Activated T-cell treated with anti-CD3 and anti-CD28 coated beads, Interleukin-2, amount 50 U/mL, for 48 hours (primary cell): ENCODE measurements around the gene CCDC127.

Experiments
- DNase-seq, 2 experiments: peaks; one replicate each; pipeline ENCODE4 v3.0.0-alpha.2; 2020

Gene CCDC127

DNA sequence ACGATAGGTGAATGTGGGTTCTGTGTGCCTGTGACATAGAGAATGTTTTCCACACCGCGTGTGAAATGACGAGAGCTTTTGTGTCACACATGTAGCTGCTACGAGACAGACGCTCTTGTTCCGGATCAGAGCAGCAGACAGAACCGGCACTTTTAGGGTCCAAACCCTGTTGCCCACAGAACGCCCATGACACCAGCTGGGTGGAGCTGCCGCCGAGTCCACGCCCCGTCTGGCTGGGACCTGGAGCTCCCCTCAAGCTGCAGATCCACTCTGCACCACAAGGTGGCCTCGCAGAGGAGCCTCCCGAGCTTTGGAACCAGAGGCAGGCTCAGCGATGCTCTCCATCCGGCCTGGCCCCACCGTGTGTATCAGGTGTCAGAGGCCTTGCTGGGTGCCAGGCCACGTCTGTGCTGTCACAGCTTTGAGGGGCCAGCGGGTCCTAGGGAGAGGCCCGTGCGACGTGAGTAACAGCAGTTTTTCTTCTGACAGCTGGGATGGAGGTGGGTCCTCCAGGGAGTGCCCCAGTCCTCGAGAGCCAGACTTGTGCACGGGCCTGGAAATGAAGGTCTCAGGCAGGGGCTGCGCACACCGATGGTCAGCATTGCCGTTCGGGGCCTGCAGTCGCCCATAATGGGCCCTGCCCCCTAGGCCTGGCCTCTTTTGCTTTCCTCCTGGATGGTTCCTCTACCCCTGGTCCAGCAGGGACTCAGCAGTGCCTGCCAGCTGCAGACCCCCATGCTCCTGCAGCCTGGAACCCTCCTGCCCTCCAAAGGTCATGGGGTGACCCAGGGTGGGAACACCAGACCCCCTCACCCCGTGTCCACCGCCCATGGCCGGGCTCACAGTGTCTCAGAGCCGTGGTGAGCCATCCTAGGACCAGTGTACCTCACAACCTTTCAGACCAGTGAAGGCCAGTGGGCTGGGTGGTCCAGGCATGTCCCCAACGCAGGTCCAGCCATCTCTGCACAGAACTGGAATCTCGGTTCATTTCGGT is 29.2 kb downstream of the CCDC127 start:
- peak; percentile 92 to 93 for DNase-seq

DNA sequence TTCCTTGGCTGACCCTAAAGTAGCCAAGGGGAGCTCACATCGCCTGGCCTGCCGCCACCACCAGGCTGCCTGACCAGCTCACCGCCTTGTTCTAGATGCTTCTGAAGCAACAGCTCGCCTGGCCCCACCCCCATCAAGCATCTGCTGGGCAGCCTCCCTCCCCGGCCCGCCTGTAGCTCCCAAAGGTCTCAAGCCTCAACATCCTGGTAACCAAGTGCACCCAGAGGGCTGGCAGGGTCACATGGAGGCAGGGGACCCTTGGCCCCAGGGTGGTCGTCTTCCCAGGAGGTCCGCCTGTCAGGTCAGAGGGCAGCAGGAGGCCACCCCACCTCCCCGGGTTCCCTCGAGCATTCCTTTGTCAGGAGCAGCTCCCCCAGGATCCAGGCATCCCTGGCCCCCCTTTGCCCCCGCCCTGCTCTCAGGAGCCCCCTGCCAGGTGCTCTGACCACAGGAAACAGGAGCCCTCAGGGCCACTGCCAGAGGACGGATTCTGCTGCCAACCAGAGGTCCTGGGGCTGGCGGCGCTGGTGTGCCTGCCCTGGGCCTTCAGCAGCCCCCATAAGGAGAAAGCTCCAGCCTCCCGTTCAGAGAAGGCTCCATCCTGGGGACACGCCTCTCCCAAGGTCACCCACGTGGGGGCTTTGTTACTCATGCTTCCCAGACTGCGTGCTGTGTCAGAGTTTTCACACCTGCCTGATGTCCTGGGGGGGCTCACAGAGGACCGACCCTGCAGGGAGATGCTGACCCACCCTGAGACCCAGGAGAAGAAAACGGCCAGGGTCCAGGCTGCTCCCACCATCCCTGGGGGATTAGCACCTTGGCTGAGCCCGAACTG is 30.1 kb downstream of the CCDC127 start:
- no peak for DNase-seq

DNA sequence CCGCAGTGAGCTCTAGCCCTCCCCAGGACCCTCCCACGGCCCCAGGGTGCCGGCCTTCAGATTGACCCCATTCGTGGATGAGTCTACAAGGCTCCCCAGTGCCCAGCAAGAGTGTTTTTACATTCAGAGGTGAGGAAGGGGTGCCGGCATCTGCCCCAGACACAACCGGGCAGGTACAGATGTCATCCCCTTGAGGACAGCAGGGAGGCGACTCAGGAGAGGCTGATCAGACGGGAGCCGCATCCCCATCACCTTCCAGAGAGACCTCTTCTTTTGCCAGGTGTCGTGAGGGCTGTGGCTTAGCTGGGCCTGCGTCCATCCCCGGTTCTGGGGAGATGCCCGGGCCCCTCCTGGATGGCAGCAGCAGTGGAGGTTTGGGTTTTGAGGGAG is 30.9 kb downstream of the CCDC127 start:
- DNase-seq: no peak

DNA sequence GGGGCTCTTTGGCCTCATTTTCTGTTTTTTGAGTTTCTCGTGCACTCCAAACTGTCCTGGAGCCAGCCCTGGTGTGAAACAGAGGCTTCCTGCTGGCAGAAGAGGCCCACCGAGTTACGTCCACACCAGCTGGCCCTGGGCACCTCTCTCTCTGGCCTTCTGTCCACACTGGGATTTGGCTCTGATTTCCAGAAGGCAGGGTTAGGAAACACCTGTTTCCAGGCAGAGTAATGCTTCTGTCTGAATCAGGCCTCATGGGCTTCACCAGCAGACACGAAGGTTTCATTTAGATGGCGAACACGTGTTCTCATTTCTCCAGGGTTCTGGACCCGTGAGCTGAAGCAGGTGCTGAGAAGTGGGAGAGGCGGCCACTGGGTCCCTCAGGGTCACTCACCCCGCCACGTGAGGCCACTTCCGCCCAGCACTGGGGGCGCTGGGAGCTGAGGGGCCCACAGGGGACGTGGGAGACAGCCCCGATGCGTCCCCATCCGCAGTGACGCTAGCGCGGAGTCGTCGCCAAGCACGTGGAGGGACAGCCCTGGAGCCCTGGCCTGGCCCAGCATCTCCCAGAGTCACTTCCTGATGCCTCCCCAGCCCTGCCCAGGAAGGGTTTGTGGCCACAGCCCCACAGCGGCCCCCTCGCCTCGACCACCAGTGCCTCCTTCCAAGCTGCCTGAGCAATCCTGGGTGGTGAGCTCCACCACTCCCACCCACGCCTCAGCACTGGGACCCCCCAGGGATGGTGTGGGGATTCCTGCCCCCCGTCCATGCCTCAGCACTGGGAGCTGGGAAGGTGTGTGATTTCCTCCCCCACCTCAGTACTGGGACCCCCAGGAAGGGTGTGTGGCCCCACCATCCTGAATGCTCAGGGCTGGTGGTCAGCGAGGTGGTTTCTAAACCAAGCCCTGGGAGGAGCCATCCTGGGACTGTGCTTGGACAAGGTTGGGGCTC is 31.6 kb downstream of the CCDC127 start:
- no peak for DNase-seq

DNA sequence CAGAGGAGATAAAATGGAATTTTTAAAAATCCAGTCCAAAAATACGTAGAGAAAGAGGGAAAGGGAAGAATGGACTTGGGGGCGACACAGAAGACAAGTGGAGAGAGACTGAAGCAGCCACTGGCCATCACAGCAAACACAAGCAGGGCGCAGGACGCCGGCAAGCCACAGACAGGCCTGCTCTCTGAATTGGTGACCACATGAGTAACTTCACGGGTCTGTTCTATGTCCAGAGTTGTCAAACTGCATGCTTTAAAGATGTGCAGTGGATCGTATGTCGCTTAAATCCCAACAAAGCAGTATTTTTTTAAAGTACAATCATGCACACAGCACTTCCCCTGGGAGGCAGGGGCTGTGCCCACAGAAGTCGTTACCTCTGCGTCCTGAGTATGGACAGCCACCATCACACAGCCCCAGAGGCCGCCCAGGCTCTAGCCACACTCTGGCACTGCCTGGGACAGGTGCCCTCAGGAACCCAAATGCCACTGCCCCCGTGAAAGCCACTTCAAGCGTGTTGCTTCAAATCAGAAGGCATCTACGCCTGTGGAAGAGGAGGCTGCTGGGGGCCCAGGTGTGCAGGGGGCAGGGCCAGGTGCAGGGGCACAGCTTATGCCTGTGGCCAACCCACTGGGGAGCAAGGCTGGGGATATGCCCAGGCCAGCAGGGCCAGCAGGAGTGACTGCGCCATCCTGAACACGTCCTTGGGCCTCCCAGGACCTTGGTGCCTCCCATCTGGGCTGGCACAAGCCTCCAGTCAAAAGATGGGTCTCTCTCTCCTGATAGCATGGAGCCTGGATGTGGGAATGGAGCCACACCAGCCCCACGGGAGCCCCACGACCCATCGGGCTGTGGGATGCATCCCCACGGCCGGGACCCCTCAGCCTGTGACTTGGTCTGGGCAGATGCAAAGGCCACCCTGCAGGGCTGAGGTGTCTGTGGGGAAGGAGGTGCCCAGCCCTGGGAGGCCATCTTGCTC is 32.6 kb downstream of the CCDC127 start:
- DNase-seq: no peak

DNA sequence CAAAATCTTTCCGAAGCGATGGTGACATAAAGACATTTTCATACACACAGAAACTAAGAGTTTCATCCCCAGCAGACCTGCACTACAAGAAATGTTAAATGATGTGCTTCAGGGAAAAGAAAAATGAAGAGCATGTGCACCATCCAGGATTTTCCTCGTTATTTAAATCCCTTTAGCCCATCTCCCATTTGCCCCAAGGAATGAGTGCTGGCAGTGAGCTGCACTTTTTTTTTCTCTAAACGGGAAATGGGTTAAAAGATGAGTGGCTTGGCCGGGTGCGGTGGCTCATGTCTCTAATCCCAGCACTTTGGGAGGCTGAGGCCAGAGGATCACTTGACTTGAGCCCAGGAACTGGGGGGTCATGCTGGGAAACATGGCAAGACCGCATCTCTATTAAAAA is 33.5 kb downstream of the CCDC127 start:
- DNase-seq: no peak

DNA sequence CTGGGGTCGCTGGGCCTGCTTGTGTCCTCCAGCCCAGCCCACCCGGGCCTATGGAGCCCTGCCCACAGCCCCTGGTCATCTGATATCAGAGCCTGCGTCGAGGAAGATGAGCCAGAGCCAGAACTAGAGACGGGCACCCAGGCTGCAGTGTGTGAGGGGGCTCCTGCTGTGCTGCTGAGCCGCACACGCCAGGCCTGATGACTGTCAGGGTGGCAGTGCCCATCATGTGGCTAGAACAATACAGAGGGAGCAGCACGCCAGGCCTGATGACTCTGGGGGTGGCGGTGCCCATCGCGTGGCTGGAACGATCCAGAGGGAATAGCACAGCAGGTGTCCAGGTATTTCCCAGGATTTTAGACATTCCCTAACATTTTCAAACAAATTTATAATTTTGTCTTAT is 35.8 kb downstream of the CCDC127 start:
- no peak for DNase-seq

DNA sequence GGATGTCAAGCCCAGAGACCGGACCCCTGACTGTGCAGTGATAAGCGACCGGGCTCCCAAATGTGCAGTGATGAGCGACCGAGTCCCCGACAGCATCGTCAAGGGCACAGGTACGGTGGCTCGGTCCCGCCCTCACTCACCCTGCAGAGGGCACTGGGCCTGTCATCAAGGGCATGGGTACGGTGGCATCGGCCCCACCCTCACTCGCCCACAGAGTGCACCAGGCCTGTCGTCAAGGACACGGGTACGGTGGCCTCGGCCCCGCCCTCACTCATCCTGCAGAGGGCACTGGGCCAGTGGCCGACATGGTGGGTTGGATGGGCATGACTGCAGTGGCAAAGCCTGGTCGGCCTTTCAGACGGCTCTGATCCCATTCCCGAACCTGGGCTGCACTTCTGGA is 36.4 kb downstream of the CCDC127 start:
- no peak for DNase-seq

DNA sequence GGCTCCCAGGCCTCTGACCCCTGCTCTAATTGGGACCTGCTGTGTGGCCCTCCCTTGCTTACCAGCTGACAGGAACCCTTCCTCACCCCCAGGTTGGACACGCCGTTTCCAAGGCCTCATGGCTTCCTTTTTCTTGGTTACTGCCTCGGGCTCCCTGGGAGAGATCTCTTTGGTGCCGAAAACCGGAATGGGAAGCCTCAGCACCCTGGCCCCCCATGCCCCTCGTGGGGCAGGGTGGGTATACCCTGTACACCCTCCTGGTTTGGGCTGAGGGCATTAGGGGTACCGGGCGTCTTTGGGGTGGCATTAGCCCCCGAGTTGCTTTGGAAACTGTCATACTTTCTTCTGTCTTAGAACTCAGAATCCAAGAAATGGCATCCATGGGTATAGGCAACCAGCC is 36.8 kb downstream of the CCDC127 start:
- no peak for DNase-seq

DNA sequence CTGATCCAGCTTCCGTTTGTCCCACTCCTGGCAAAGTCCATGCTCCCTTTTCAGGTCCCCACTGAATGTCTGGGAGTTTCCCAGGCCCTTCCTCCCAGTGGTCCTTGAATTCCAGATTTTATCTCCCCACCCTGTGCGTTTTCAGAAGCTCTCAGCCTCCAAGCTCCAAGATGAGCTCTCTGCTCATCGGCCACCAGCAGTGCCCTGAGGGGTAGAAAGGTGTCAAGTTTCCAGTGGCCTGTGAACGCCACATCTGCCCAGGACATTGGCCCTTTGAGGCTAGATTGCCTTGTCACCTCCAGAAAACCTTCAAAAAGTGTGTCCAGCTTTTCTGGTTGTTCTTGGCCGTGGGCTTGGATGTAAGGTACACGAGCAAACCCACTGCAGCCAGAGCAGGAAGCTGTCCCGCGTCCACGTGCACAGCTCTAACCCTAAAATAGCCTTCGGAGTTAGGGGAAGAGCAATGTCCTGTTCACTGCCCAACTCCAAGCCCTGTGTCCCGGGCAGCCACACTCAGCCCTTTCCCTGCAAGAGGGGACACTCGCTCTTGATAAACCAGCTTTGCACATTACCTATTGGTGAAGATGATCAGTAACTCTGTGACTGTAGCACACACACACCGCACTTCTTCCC is 37.6 kb downstream of the CCDC127 start:
- DNase-seq: no peak

DNA sequence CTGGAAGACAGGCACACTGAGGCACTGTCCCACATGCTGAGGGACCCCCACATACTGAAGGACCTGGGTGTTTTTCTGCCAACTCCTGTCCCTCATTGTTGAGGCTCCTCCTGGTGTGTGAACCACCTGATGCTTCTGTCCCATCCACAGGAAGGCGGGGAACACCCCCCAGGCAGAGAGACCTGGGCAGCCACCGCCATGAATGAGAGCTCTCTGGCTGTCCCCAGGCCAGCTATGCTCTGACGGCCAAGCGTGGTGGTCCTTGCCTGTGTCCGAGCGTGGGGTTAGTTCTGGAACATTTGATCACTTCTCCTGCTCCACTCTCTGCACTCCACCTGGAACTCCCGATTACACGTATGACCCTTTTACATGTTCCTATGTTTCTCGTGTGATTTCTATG is 38.6 kb downstream of the CCDC127 start:
- DNase-seq: no peak

DNA sequence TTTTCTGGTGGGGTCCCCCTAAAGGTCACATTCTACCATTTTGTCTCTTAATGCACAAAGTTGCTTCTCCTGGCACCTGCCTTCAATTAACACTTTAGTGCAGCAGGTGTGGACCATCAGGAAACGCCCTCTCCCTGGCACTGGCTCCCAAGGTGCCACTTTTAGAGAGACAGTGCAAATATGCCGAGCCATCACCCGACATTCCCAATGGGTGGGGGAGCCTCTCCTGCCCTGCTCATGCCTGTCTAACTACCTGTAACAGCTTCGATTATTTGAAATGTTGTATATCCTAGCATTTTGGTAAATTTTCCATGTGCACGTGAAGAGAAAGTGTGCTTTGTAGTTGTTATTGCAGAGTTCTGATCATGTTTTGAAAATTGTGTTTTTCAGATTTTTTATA is 39.8 kb downstream of the CCDC127 start:
- DNase-seq: no peak

DNA sequence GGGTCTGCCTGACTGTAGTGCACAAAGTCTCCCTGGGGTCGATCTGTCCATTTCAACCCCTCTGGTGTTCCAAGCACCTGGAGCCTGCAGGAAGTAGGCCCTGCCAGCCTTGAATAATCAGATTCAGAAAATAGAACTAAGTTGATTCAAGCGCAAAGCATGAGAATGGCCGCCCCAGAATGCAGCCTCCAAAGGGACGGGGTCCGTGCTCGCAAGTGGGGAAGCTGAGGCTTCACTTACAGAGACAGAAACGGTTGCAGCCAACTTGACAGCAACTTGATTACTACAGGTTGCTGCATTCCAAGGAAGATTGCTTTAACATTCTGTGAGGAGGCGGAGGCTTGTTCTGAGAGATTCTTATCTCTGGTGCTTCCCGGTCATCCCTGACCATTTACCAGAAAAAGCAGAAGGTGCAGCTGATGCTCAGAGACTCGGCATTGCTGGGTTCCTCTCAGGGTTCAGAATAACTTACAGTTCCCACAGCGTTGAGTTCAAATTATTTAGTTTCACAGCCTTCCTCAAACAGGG is 41.6 kb downstream of the CCDC127 start:
- no peak for DNase-seq

DNA sequence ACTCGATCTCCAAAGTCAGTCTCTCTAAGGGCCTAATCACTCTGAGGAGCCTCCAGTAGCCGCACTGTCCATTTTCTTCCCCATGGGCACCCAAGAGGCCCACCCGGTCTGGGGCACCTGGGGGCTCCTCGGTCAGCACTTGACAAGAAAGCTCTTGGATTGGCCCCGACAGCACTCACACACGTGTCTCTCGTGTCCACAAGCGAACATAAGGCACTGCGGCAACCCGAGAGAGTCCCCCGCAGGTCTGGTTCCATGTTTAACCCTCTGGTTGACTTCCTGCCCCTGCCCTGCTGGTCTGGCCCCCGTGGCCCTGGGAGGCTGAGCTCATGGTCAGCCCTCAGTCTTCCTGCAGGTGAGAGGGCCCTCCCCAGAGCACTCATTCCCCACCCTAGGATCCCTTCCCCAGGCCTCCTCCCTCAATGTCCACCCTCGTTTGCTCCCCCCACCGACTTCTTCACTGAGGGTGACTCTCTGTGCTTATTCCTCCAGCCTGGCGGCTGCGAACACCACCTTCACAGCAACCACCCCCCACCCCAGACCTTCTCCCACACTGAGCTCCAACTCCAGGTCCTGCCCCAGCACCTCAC is 43.0 kb downstream of the CCDC127 start:
- no peak for DNase-seq

DNA sequence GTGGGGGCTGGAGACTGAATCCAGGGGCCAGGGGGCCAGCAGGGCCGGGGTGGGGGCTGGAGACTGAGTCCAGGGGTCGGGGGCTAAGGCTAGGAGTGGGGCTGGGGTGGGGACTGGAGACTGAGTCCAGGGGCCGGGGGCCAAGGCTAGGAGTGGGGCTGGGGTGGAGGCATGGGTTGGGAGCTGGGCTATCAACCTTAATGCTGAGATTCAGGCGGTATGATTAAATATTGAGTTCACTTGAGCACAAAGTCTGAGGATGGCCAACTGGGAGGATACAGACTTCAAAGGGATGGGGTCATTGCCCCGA is 43.7 kb downstream of the CCDC127 start:
- DNase-seq: no peak

DNA sequence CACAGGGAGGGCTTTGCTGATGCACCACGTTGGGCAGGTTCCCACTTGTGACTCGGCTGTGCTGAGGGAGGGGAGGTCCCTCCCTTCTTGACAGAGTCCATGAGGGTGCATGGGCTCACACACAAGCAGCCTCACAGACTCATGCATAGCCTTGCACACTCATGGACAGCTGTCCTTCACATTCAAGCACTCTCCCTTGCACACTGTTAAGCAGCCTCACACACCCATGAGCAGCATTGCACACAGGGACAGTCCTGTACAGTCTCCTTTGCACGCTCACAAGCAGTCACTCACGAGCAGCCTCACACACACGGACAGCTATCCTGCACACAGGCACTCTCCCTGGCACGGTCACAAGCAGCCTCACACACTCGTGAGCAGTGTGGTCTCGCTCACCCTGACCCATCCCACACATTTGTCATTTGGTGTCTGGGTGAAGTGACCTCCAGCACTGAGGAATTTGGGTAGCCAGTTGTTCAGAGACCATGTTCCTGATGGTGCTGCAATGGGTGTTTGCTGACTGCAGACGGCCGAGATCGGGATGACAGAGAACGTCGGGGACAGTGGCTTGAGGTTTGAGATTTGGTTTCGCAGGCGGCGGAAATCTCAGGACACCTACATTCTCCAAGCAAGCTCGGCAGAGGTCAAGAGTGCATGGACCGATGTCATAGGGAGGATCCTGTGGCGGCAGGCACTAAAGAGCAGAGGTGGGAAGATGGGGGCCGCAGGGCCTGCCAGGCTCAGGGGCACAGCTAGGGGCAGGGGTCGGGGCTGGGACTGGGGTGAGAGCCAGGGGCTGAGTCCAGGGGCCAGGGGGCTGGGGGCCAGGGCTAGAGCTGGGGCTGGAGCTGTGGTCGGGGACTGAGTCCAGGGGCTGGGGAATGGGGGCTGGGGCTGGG is 44.3 kb downstream of the CCDC127 start:
- no peak for DNase-seq

DNA sequence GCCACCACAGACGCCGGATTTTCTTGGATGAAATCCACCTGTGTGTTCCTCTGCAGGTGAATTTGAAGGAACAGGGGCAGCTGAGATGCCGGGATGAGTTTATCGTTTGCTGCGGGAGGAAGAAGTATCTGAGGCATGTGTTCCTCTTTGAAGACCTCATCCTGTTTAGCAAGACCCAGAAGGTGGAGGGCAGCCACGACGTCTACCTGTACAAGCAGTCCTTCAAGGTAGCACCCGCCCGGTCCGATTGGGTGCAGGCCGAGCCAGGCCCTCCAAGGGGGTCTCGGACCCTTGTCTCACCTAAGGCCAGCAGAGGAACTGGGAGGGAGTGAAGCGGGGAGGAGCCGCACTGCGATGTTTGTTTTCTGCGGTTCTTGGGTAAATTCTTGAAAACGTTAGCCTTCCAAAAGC is 45.1 kb downstream of the CCDC127 start:
- DNase-seq: no peak

DNA sequence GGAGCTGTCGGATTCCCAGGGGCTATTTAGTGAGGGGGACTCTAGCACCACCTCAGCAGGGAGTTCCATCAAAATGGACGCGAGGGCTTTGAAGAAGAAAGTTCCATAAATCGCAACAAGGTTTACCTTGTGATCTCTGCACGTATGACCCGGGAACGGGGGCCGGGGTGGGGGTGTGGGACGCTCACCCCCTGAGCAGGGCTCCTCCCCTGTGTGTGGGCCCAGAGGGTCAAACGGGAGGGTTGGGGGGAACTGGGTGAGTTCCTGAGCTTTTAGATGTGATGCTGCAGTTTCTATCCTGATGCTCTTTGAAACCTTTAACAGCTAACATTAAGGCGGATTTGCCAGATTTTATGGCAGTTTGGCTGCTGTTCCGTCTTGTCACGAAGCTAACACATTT is 45.5 kb downstream of the CCDC127 start:
- no peak for DNase-seq

DNA sequence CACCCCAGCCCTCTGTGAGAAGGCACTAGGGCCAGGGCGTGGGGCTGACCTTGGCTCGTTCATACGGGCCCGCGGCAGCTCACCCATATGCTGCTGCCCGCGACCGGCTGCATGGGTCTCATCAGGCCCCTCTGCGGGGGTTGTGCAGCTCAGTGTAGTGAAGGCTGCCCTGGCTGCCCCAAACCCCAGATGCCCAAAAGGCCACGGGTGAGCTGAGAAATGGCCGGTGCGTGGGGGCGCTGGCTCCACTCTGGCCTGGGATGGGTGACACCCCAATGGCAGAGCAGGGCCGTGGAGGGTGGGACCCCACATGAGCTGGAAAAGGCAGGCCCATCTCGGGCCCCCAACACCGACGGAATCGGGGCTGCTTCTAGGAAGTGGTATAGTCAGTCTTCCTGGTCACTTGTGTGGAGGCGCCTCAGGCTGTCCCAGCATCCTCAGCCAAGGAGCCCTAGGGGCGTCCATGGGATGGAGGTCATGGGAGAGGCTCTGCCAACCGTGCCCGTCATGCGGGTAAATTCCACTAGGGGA is 46.1 kb downstream of the CCDC127 start:
- no peak for DNase-seq
